Measurements from ENCODE around the gene TALDO1.
"Not testable (repeated sequence)": the region's sequence is repeated elsewhere in the genome, so short reads cannot be mapped to it uniquely, and the experiment has no call there.

- TF ChIP-seq EZH2 (IDR thresholded peaks at IDR 0.05; ENCODE audit: low read depth, low read length, severe bottlenecking); YY1 (IDR thresholded peaks at IDR 0.05; ENCODE audit: low read depth, low read length); EP300 (IDR thresholded peaks at IDR 0.05; ENCODE audit: borderline replicate concordance in 1 of 2, low read depth in 2 of 2, low read length in 2 of 2); TAF7 (optimal IDR thresholded peaks at IDR 0.05; ENCODE audit: borderline replicate concordance, low read depth, low read length); RAD21 (IDR thresholded peaks at IDR 0.05 in 1 of 2, conservative IDR thresholded peaks at IDR 0.05 in 1 of 2; ENCODE audit: low read depth in 2 of 2, low read length in 2 of 2); MAFK (IDR thresholded peaks at IDR 0.05; ENCODE audit: low read depth, low read length); POLR2A (IDR thresholded peaks at IDR 0.05; ENCODE audit: control extremely low read depth in 1 of 2, low read depth in 2 of 2, low read length in 2 of 2); RBBP5 (IDR thresholded peaks at IDR 0.05; ENCODE audit: borderline replicate concordance, low read depth, low read length); CTCF (IDR thresholded peaks at IDR 0.05; ENCODE audit: control extremely low read depth in 1 of 3, insufficient read depth in 1 of 3, low read depth in 1 of 3, low read length in 3 of 3); BCL11A (IDR thresholded peaks at IDR 0.05; ENCODE audit: low read depth in 2 of 2, low read length in 2 of 2); SUZ12 (IDR thresholded peaks at IDR 0.05; ENCODE audit: low read length); PHF8 (conservative IDR thresholded peaks at IDR 0.05; ENCODE audit: low read depth, low read length): not testable (repeated sequence)
Measured at GRCh38 chr11:737899-738298, 9.4 kb upstream of the TALDO1 start.

Measured in H1 (cell line).